Neural cell (in vitro differentiated cells): ENCODE results near the gene PCK1. TPM values are rescaled to one million over a fixed set of nuclear protein-coding genes. Genes with fewer than 3 reads are reported as not detected.

Experiments used
- H2AFZ ChIP-seq: fragments of 200-600, 300-800 bp; sonication (generic), shearing (Covaris generic); 2 replicates; pipeline ENCODE4 v1.6.0; 2014; ENCODE audit warnings: low read depth, mild to moderate bottlenecking, antibody characterized with exemption, low read length, moderate library complexity
- H3F3A ChIP-seq: fragments of 200-600 bp; shearing (Covaris generic); 2 replicates; pipeline ENCODE4 v1.6.1; 2016; ENCODE audit warnings: mild to moderate bottlenecking, moderate library complexity, mixed read lengths, antibody characterized with exemption, low read length; ENCODE audit not compliant: insufficient read depth, poor library complexity, severe bottlenecking
- H3K27ac ChIP-seq: fragments of 200-600, 300-800 bp; sonication (generic), shearing (Covaris generic); 2 replicates; pipeline ENCODE4 v1.5.1; 2014; ENCODE audit warnings: mild to moderate bottlenecking, low read length, moderate library complexity
- H3K27me3 ChIP-seq: fragments of 300-800, 200-600 bp; sonication (generic), shearing (Covaris generic); 2 replicates; pipeline ENCODE4 v1.6.0; 2014; ENCODE audit warnings: mild to moderate bottlenecking, low read depth, low read length, moderate library complexity; ENCODE audit not compliant: insufficient read depth
- H3K36me3 ChIP-seq: fragments of 300-800, 200-600 bp; sonication (generic), shearing (Covaris generic); 2 replicates; pipeline ENCODE4 v1.5.1; 2014; ENCODE audit warnings: mild to moderate bottlenecking, antibody characterized with exemption, low read length, moderate library complexity; ENCODE audit not compliant: insufficient read depth
- H3K4me2 ChIP-seq: fragments of 300-800, 200-600 bp; sonication (generic), shearing (Covaris generic); 2 replicates; pipeline ENCODE4 v1.6.0; 2014; ENCODE audit warnings: mild to moderate bottlenecking, low read length
- H3K4me3 ChIP-seq: fragments of 300-800, 200-600 bp; sonication (generic), shearing (Covaris generic); 2 replicates; pipeline ENCODE4 v1.5.1; 2014; ENCODE audit warnings: mild to moderate bottlenecking, low read length, moderate library complexity
- H3K79me2 ChIP-seq: fragments of 200-600 bp; shearing (Covaris generic); replicated peaks from 2 replicates; pipeline ENCODE4 v1.6.0; 2014; ENCODE audit warnings: mild to moderate bottlenecking, low read length, moderate library complexity; ENCODE audit not compliant: insufficient read depth
- H3K9ac ChIP-seq: fragments of 300-800, 200-600 bp; sonication (generic), shearing (Covaris generic); 2 replicates; pipeline ENCODE4 v1.6.1; 2016; ENCODE audit warnings: mild to moderate bottlenecking, low read length, mixed read lengths
- H3K9me2 ChIP-seq: fragments of 200-600 bp; shearing (Covaris generic); 2 replicates; pipeline ENCODE4 v1.6.1; 2016; ENCODE audit warnings: mild to moderate bottlenecking, low read length, mixed read lengths; ENCODE audit not compliant: insufficient read depth
- H3K9me3 ChIP-seq: fragments of 200-600, 300-800 bp; sonication (generic), shearing (Covaris generic); 2 replicates; pipeline ENCODE4 v1.6.1; 2016; ENCODE audit warnings: mild to moderate bottlenecking, mixed run types, low read length, moderate library complexity, mixed read lengths
- H4K20me1 ChIP-seq: fragments of 200-600 bp; shearing (Covaris generic); 2 replicates; pipeline ENCODE4 v1.6.1; 2016; ENCODE audit warnings: mild to moderate bottlenecking, mixed run types; ENCODE audit not compliant: insufficient read depth
- CTCF ChIP-seq: fragments of 450-650 bp; IDR thresholded peaks from 2 replicates; pipeline ENCODE4 v1.5.1; 2014; ENCODE audit warnings: antibody characterized with exemption, mild to moderate bottlenecking, moderate library complexity; ENCODE audit not compliant: poor library complexity, severe bottlenecking
- EP300 ChIP-seq: fragments of 450-650 bp; conservative IDR thresholded peaks from 2 replicates; pipeline ENCODE4 v1.6.1; 2014; ENCODE audit warnings: antibody characterized with exemption, mild to moderate bottlenecking, moderate library complexity; ENCODE audit not compliant: poor library complexity, severe bottlenecking
- EZH2 ChIP-seq: fragments of 200-600, 300-800 bp; shearing (Covaris generic), sonication (generic); IDR thresholded peaks from 2 replicates; pipeline ENCODE4 v1.6.1; 2014; ENCODE audit warnings: antibody characterized with exemption, low read length, borderline replicate concordance, mild to moderate bottlenecking; ENCODE audit not compliant: insufficient read depth, poor library complexity, severe bottlenecking
- MXI1 ChIP-seq: fragments of 450-650 bp; conservative IDR thresholded peaks from 2 replicates; pipeline ENCODE4 v1.6.1; 2014; ENCODE audit warnings: antibody characterized with exemption, mild to moderate bottlenecking; ENCODE audit not compliant: poor library complexity, severe bottlenecking
- POLR2AphosphoS5 ChIP-seq: IDR thresholded peaks from 2 replicates; pipeline ENCODE4 v1.6.1; 2012
- RAD21 ChIP-seq: fragments of 450-650 bp; conservative IDR thresholded peaks from 2 replicates; pipeline ENCODE4 v1.6.1; 2014; ENCODE audit warnings: antibody characterized with exemption, mild to moderate bottlenecking, moderate library complexity
- REST ChIP-seq: IDR thresholded peaks from 2 replicates; pipeline ENCODE4 v1.6.1; 2012; ENCODE audit warnings: borderline replicate concordance
- SMC3 ChIP-seq: fragments of 450-650 bp; conservative IDR thresholded peaks from 2 replicates; pipeline ENCODE4 v1.6.1; 2014; ENCODE audit warnings: antibody characterized with exemption, mild to moderate bottlenecking, moderate library complexity; ENCODE audit not compliant: poor library complexity
- TAF1 ChIP-seq: IDR thresholded peaks from 2 replicates; pipeline ENCODE4 v1.6.1; 2012; ENCODE audit warnings: low read depth
- polyA plus RNA-seq: library from polyadenylated mRNA; depleted of rRNA; stranded (reverse); fragments of >200 nt; gene quantifications from 2 replicates; pipeline ENCODE4 v1.2.3, GENCODE V29; 2014

The PCK1 gene
- polyA plus RNA-seq, 1 donor from 2014 or later: 0.24 TPM

GRCh38 chr20:57548177-57549058 is 12.5 kb upstream of the PCK1 start:
- no peaks in the 10 kb centered on the region for H3K79me2 ChIP-seq
- no peak overlapping the region for H2AFZ ChIP-seq
- H3K36me3 ChIP-seq: no peaks in the 10 kb centered on the region
- H3K4me2 ChIP-seq: no peak overlapping the region
- no peaks in the 10 kb centered on the region for H3K9me2 ChIP-seq
- H3K4me3 ChIP-seq: no peak overlapping the region
- no peak overlapping the region for H3K9ac ChIP-seq
- no peaks in the 10 kb centered on the region for H3K9me3 ChIP-seq
- no peaks in the 10 kb centered on the region for H3K27me3 ChIP-seq
- no peak for TF ChIP-seq EZH2
- TF ChIP-seq MXI1: no peak
- no peak for TF ChIP-seq CTCF
- no peak for TF ChIP-seq SMC3
- TF ChIP-seq POLR2AphosphoS5: no peak
- no peaks in the 10 kb centered on the region for H3F3A ChIP-seq
- H3K27ac ChIP-seq: no peak overlapping the region
- H4K20me1 ChIP-seq: no peaks in the 10 kb centered on the region

- Histone ChIP-seq H4K20me1 (no peaks in the 10 kb centered on the region), H3K9me3 (no peaks in the 10 kb centered on the region), H3K79me2 (no peaks in the 10 kb centered on the region), H3K4me2 (no peak overlapping the region), H3K27ac (no peak overlapping the region), H3K9me2 (no peaks in the 10 kb centered on the region), H2AFZ (no peak overlapping the region), H3K9ac (no peak overlapping the region), H3F3A (no peaks in the 10 kb centered on the region), H3K36me3 (no peaks in the 10 kb centered on the region), H3K4me3 (no peak overlapping the region), H3K27me3 (no peaks in the 10 kb centered on the region)
- TF ChIP-seq TAF1 (no peak), CTCF (no peak), POLR2AphosphoS5 (no peak), RAD21 (no peak), MXI1 (no peak), EP300 (no peak), SMC3 (no peak), EZH2 (no peak), REST (no peak)
These were observed 8.4 kb upstream of the PCK1 start for GRCh38 chr20:57552471-57552870.
